GM19397 (cell line): ENCODE results near the gene SND1.

Experiments used
- ATAC-seq: cut with Tn5 transposase; IDR thresholded peaks from one replicate; pipeline ENCODE4 v1.9.1; 2021; ENCODE audit warnings: mild to moderate bottlenecking, moderate library complexity; ENCODE audit not compliant: unreplicated experiment

Gene SND1

GRCh38 chr7:128008141-128008540 lies 356.1 kb downstream of the SND1 start:
- ATAC-seq = no peak

DNA sequence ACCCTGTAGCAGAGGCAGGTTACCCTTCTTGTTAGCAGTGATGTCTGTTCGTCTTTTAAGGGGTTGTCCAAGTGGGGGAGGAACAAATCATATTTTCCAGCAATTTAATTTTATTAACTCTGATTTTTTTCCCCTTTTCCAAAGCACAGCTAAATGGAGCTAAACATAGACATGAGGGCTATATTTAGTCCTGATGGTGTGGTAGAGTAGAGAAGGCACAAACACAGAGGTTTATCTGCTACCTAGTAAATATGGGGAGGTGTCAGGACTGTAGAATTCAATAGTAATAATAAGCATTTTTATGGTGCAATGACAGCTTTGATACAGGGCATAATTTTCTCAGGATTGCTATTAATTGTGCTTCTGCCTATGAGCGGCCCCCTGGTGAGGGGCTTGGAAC lies 356.8 kb downstream of the SND1 start:
- no peak for ATAC-seq

- ATAC-seq = no peak
Measured at GRCh38 chr7:128010391-128011127, 358.6 kb downstream of the SND1 start.

DNA sequence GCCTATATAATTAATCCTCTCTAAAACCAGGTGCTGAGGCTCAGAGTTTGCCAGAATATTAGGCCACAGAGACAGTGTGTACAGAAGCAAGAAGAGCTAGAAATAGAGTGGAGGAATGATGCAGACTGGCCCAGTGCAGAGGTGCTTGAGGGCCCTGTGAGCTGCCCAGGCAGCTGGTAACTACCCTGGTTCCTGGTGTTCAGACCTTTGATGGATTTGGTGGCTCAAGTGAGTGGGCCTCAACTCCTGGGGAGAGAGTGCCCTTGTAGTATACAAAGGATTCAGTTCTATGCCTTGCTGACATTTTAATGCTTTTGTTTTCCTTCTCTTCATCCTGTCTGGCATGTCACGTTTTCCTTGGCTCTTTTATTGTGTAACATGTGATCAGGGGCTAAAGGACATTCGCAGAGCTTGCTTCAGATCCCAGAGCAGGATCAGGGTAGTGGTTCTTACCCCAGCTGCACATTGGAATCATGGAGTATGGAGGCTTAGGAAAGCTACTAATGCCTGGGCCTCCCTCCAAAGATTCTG lies 359.2 kb downstream of the SND1 start:
- ATAC-seq = no peak

DNA sequence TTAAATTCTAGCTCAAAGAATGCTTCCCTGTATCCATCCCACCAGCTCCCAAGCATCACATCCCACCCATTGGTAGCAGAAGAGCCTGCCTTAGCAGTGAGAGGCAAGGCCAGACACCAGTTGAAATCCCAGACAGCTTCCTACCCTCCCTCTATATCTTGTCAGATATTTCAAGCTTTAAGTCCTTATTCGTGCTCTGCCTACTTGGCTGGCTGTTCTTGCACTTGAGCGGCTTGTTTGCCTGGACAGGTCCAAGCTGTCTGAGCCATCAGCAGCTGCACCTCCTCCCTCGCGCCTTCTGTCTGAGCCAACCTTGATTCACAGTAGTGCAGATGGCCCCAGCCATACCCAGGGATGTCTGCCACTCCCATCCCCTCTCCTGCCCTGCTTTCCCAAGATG lies 362.8 kb downstream of the SND1 start:
- ATAC-seq = no peak

- ATAC-seq = no peak
Measured at GRCh38 chr7:128017460-128017859, 365.5 kb downstream of the SND1 start.

- ATAC-seq = no peak
Measured at GRCh38 chr7:128017862-128018845, 366.2 kb downstream of the SND1 start.

DNA sequence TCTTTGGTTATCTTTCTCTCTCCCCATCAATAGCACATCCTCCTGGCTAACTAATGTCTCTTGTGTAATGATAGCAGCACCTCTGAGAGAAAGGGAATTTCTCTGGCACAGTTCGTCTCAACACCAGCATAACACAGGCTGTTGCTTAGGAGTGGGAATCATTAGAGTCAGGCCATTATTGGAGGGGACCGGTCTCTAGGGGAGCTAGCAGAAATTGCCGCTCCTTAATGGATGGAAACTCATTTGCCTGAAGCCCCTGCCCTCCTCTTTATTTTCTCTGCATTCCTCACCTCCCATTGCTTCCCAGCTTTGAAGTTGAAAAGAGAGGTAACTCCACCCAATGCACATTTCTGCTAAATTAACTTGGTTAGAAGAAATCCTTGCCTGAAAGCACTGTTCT lies 367.3 kb downstream of the SND1 start:
- ATAC-seq = no peak

DNA sequence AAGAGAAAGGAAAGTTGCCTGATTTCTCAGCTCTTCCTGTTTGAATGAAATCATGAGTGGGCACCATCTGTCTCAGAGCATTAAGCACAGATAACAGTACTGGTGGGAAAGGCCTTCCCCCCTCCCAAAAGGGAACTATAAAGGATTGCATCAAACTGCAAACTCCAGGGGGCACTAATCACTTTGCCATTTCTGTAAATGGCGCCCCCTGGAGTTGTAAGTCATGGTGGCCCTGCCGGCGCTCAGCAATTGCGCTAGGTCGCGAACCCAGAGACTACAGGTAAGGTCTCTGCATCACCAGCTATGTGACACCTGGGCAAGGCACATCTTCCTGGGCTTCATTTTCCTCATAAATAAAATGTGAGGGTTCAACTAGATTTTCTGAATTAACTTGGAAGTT lies 368.2 kb downstream of the SND1 start:
- ATAC-seq = no peak

DNA sequence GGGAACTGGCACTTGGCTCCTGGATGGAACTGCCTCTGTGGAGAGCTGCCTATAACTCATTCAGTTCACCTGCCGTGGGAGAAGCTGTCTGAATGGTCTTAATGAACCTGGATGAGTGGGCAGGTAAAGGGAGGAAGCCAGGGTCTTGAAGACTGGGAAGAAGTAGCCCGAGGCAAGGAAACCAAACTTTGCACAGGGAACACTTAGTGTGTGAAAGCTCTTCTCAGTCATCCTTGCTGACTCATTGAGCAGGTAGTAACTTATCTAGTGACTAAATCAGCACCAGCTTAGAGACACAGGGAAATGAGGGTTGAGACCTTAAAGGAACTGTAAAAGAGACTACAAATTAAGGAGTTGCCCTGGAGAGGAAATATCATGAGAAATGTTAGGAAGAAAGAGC lies 369.4 kb downstream of the SND1 start:
- no peak for ATAC-seq

DNA sequence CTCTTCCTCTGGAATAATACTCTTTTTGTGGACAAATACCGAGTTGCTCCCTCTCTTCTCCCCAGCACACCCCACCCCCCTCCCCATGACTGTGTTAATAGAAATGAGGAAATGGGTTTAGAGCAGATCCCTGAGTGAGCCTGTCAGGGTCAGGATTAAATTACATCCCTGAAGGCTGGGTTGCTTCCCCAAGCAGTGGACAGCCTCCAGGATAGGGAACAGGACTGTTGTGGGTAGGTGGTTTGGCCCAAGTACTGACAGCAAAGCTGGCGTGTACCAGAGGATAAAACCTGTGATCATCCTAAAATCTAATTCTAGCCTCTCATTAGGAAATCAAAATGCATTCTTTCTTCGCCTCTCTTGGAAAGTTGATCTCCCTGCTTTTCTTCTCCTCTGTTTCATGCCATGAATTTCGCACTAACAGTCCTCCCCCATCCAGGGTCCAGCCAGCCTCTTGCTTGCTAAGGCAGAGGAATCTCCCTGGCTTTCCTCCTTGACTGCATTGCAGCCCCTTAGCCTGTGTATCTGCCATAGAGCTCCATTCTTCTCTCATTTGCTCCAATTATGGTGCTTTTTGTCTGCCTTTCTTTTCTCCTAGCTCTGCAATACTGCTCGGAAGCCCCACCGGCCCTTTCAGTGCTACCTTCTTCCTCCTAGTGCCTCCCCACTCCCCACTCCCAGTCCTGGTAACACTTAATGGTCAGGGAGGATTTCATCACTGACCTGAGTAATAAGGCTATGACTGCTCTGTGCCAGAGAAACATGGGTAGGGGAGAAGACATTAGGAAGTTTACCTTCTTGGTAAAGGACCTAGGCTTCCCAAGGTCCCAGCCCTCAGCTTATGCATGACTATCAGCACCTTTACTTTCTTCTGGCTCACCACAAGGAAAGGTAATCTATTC lies 370.9 kb downstream of the SND1 start:
- ATAC-seq = no peak

- ATAC-seq = no peak
Measured at GRCh38 chr7:128024151-128024550, 372.2 kb downstream of the SND1 start.

GRCh38 chr7:128025380-128025779 lies 373.4 kb downstream of the SND1 start:
- no peak for ATAC-seq

DNA sequence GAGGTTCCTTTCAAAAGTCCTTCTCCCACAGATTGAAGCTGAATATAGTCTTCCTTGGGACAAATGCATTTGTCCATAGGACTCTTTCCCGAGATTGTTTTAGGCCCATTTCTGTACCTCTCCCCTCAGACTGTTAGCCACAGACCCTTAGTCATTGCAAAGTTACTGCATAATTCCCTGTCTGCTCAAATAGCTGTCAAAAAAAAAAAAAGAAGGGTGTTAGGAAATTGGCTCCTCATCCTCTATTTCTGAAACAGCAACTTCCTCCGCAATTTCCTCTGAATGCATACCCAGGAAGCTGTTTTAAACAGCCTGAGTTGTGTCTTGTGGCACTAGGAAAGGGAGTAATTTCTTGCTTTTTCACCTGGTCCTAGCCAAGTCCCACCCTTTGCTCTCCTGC lies 373.8 kb downstream of the SND1 start:
- ATAC-seq = no peak

- no peak for ATAC-seq
Measured at GRCh38 chr7:128026551-128026950, 374.6 kb downstream of the SND1 start.

GRCh38 chr7:128027485-128027980 lies 375.5 kb downstream of the SND1 start:
- ATAC-seq = no peak

GRCh38 chr7:128029405-128029995 lies 377.5 kb downstream of the SND1 start:
- ATAC-seq = no peak

DNA sequence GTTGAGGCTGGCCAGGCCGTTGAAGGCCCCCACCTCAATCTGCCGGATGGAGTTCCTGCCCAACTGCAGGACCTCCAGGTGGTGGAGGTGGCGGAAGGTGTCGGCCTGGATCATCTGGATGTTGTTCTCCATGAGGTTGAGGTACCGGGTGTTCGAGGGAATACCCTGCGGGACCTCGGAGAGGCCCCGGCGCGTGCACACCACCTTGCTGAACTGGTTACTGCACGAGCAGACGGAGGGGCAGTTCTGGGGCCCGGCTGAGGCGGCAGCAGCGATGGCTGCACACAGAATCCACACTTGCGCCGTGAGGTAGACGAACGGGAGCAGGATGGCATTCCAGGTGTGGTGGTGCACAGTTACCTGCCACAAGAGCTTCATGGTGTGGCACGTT lies 378.3 kb downstream of the SND1 start:
- no peak for ATAC-seq

- ATAC-seq = peak; percentile 43
Measured at GRCh38 chr7:128030654-128031611, 378.9 kb downstream of the SND1 start, which contains the start of gene LRRC4. TSS of gene LRRC4 (minus strand) at chr7:128031437. CDS start at chr7:128030640, 797 bp downstream.
